Measurements from ENCODE around the gene PLCH2.

The PLCH2 gene

GRCh38 chr1:2445823-2446215 is 30.3 kb upstream of the PLCH2 start:
- Histone ChIP-seq H3K79me2 (ENCODE audit: insufficient read depth, low read depth) (no peaks in the 10 kb centered on the region), H3K4me3 (IDR thresholded peaks at IDR 0.05; ENCODE audit: insufficient read depth, low read depth, low read length) (no peak overlapping the region), H3K9ac (no peak overlapping the region), H2AFZ (ENCODE audit: low read depth) (no peak overlapping the region), H4K20me1 (ENCODE audit: insufficient read depth) (no peaks in the 10 kb centered on the region), H3K4me1 (ENCODE audit: low read depth, poor library complexity, severe bottlenecking) (no peaks in the 10 kb centered on the region), H3K27ac (no peak overlapping the region), H3K27me3 (ENCODE audit: insufficient read depth, low read depth) (peaks cover 86% of the 10 kb centered on the region), H3K4me2 (no peak overlapping the region), H3K36me3 (ENCODE audit: insufficient read depth) (no peaks in the 10 kb centered on the region)
- no peak for TF ChIP-seq CTCF (conservative IDR thresholded peaks at IDR 0.05; ENCODE audit: low read depth, low read length)

- H3K27ac ChIP-seq: no peak overlapping the region
- no peaks in the 10 kb centered on the region for H4K20me1 ChIP-seq (ENCODE audit: insufficient read depth)
- no peak overlapping the region for H3K4me3 ChIP-seq (IDR thresholded peaks at IDR 0.05; ENCODE audit: insufficient read depth, low read depth, low read length)
- H3K9ac ChIP-seq: no peak overlapping the region
- H3K79me2 ChIP-seq (ENCODE audit: insufficient read depth, low read depth): no peaks in the 10 kb centered on the region
- no peaks in the 10 kb centered on the region for H3K36me3 ChIP-seq (ENCODE audit: insufficient read depth)
- no peaks in the 10 kb centered on the region for H3K4me1 ChIP-seq (ENCODE audit: low read depth, poor library complexity, severe bottlenecking)
- H3K4me2 ChIP-seq: no peak overlapping the region
- no peak for TF ChIP-seq CTCF (conservative IDR thresholded peaks at IDR 0.05; ENCODE audit: low read depth, low read length)
- no peak overlapping the region for H2AFZ ChIP-seq (ENCODE audit: low read depth)
- peaks cover 86% of the 10 kb centered on the region for H3K27me3 ChIP-seq (ENCODE audit: insufficient read depth, low read depth)
Observed at GRCh38 chr1:2446394-2446793, 29.7 kb upstream of the PLCH2 start.

GRCh38 chr1:2446861-2447260 is 29.2 kb upstream of the PLCH2 start:
- H3K4me2 ChIP-seq: no peak overlapping the region
- TF ChIP-seq CTCF (conservative IDR thresholded peaks at IDR 0.05; ENCODE audit: low read depth, low read length): no peak
- H3K9ac ChIP-seq: no peak overlapping the region
- no peak overlapping the region for H3K4me3 ChIP-seq (IDR thresholded peaks at IDR 0.05; ENCODE audit: insufficient read depth, low read depth, low read length)
- H2AFZ ChIP-seq (ENCODE audit: low read depth): no peak overlapping the region
- no peaks in the 10 kb centered on the region for H4K20me1 ChIP-seq (ENCODE audit: insufficient read depth)
- H3K27me3 ChIP-seq (ENCODE audit: insufficient read depth, low read depth): peaks cover 85% of the 10 kb centered on the region
- H3K36me3 ChIP-seq (ENCODE audit: insufficient read depth): no peaks in the 10 kb centered on the region
- H3K79me2 ChIP-seq (ENCODE audit: insufficient read depth, low read depth): no peaks in the 10 kb centered on the region
- H3K27ac ChIP-seq: no peak overlapping the region
- H3K4me1 ChIP-seq (ENCODE audit: low read depth, poor library complexity, severe bottlenecking): no peaks in the 10 kb centered on the region

DNA sequence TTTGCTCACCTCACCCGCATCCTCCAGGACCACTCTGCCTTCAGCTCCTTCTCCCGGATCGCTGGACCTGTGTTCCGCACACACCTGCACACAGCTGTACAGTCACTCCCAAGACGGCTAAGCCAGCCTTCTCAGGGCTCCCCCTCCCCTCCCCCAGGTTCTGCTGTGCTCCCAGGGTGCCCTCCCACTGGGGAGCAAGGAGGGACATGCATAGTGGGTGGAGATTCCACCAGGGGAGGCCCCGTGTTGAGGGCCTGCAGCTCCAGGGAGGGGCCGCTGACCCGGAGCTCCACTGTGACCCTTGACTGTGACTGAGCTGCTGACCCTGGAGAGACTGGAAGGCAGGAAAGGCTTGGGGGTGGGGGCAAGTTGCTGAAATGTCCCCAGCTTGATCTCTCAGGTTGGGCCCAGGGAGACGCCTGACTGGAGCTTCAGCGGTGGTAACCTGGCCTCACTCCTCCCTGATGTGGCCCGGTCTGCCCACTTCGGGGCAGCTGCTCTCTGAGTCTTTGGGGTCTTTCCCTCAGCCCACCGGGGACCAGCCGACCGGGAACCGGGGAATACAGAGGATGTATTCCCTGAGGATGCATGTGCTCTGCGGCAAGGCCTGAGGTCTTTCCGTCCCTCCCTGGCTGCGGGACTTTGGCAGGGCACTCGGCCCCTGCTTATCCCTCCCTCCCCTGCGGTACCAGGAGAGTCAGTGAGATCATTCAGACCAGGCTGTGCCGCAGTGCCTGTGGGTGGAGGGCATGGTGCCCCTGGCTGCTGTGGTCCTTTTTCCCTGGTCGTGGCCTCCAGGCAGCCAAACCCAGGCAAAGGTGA is 28.6 kb upstream of the PLCH2 start:
- Histone ChIP-seq H3K27me3 (ENCODE audit: insufficient read depth, low read depth) (peaks cover 85% of the 10 kb centered on the region), H3K9ac (no peak overlapping the region), H3K79me2 (ENCODE audit: insufficient read depth, low read depth) (no peaks in the 10 kb centered on the region), H3K27ac (no peak overlapping the region), H3K4me2 (no peak overlapping the region), H2AFZ (ENCODE audit: low read depth) (no peak overlapping the region), H3K4me1 (ENCODE audit: low read depth, poor library complexity, severe bottlenecking) (no peaks in the 10 kb centered on the region), H3K36me3 (ENCODE audit: insufficient read depth) (no peaks in the 10 kb centered on the region), H4K20me1 (ENCODE audit: insufficient read depth) (no peaks in the 10 kb centered on the region), H3K4me3 (IDR thresholded peaks at IDR 0.05; ENCODE audit: insufficient read depth, low read depth, low read length) (no peak overlapping the region)
- TF ChIP-seq CTCF (conservative IDR thresholded peaks at IDR 0.05; ENCODE audit: low read depth, low read length): no peak

All from KMS-11 (cell line).